Bronchial epithelial cell (primary cell): ENCODE results near the gene FHIT. TPM values are rescaled to one million over a fixed set of nuclear protein-coding genes. Genes with fewer than 3 reads are reported as not detected.

Experiments used
- DNase-seq: peaks from one replicate; pipeline ENCODE4 v3.0.0-alpha.2; 2010; ENCODE audit warnings: low read depth
- FAIRE-seq: peaks from 2 replicates; lab custom pipeline; 2011; peaks lifted over from hg19 to GRCh38; lab: Jason Lieb, UNC
- H3K27me3 ChIP-seq: 2 replicates; pipeline ENCODE4 v1.5.1; 2011; ENCODE audit warnings: low read length; ENCODE audit not compliant: control insufficient read depth, insufficient read depth
- H3K36me3 ChIP-seq: 2 replicates; pipeline ENCODE4 v1.5.1; 2011; ENCODE audit warnings: low read length; ENCODE audit not compliant: control insufficient read depth, insufficient read depth
- H3K4me3 ChIP-seq: 2 replicates; pipeline ENCODE4 v1.5.1; 2011; ENCODE audit warnings: mild to moderate bottlenecking, low read depth, low read length, control low read depth
- total RNA-seq: library from RNA; depleted of rRNA; stranded (reverse); fragments of >200 nt; gene quantifications from 2 replicates; pipeline ENCODE4 v1.2.1, GENCODE V29; 2014
- TF ChIP-seq, protein P1 (sequence below): IDR thresholded peaks from 2 replicates; pipeline ENCODE4 v1.5.1; 2011; ENCODE audit warnings: mild to moderate bottlenecking, moderate library complexity, low read length, control low read depth, inconsistent platforms; ENCODE audit not compliant: insufficient read depth, severe bottlenecking

The FHIT gene
- total RNA-seq, 1 donor from 2014 or later = 1.6 TPM

DNA sequence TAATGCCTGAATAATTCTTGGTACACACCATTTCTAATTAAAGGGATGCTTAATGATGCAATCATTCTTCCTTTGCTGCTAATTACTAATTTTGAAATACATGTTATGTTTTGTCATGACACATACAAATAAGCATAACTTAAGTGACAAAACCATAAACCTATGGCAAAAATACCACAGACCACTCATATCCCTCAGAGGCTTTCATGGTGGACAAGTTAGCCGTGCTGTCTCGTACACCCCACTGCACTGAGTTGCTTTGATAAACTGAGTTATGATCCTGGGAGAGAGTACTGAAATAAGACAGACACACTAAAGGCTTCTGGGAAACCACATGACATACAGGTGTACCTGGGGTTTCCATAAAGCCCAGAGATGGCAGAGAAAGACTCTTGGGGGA is 913.8 kb downstream of the FHIT start:
- DNase-seq (no peak), FAIRE-seq (no peak)
- Histone ChIP-seq H3K27me3 (no peaks in the 10 kb centered on the region), H3K4me3 (no peak overlapping the region), H3K36me3 (no peaks in the 10 kb centered on the region)
- TF ChIP-seq, protein P1, sequence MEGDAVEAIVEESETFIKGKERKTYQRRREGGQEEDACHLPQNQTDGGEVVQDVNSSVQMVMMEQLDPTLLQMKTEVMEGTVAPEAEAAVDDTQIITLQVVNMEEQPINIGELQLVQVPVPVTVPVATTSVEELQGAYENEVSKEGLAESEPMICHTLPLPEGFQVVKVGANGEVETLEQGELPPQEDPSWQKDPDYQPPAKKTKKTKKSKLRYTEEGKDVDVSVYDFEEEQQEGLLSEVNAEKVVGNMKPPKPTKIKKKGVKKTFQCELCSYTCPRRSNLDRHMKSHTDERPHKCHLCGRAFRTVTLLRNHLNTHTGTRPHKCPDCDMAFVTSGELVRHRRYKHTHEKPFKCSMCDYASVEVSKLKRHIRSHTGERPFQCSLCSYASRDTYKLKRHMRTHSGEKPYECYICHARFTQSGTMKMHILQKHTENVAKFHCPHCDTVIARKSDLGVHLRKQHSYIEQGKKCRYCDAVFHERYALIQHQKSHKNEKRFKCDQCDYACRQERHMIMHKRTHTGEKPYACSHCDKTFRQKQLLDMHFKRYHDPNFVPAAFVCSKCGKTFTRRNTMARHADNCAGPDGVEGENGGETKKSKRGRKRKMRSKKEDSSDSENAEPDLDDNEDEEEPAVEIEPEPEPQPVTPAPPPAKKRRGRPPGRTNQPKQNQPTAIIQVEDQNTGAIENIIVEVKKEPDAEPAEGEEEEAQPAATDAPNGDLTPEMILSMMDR = no peak

DNA sequence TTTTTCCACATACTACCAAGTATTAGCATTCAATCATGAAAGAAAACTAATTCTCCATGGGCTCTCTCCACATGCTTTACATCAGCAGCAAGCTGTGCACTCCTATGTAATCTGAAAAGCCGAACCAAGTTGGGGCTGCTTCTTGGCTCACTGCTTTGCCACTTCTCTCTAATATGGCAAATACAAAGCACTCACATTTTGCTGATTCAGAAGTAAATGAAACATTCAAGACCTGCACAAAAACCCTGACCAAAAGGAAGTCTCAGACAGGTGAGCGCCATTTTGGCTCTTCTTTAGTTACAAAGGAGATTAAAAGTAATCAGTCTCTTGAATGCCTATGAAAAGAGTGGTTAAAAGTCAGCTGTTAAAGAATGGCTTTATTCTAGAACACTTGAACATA is 915.2 kb downstream of the FHIT start:
- Histone ChIP-seq H3K36me3 (no peaks in the 10 kb centered on the region), H3K27me3 (no peaks in the 10 kb centered on the region), H3K4me3 (no peak overlapping the region)
- FAIRE-seq = no peak
- no peak for DNase-seq
- TF ChIP-seq, protein P1 = no peak

DNA sequence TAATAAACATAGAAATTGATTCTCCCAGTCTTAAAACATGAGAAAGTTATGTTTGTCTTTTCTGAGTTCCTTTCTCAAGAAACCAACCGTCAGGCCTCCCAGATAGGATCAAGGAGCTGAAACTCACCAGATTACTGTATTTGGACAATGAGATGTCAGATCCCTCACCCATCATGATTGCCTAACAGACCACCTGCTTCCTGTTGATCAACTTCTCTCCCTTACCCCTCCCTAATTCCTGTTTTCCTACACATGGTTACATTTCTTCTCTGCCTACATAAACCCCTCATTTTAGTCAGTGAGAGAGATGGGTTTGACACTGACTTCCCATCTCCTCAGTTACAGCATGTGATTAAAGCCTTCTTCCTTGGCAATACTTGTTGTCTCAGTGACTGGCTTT is 917.5 kb downstream of the FHIT start:
- Histone ChIP-seq H3K4me3 (no peak overlapping the region), H3K36me3 (no peaks in the 10 kb centered on the region), H3K27me3 (no peaks in the 10 kb centered on the region)
- DNase-seq = no peak
- TF ChIP-seq, protein P1 = no peak
- FAIRE-seq = no peak

DNA sequence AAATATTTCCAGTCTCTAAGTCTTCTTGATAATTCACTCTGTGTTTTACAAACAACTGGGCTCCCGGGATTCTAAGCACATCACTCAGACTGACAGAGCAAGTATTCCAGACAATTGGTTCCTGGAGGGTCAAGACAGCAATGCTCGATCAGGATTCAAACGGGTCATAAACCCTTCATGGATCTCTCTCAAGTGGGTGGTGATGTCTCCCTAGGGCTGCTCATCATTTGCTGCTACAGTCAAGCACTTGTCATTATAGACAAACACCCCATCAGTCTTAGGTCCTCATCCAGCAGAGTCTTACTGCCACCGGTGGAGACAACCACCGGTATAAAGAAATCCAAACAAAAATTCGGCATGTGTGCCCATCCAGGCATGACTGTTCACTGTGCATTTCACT is 921.1 kb downstream of the FHIT start:
- H3K27me3 ChIP-seq = no peaks in the 10 kb centered on the region
- TF ChIP-seq, protein P1 = no peak
- FAIRE-seq (no peak), DNase-seq (no peak)
- no peak overlapping the region for H3K4me3 ChIP-seq
- H3K36me3 ChIP-seq = no peaks in the 10 kb centered on the region

DNA sequence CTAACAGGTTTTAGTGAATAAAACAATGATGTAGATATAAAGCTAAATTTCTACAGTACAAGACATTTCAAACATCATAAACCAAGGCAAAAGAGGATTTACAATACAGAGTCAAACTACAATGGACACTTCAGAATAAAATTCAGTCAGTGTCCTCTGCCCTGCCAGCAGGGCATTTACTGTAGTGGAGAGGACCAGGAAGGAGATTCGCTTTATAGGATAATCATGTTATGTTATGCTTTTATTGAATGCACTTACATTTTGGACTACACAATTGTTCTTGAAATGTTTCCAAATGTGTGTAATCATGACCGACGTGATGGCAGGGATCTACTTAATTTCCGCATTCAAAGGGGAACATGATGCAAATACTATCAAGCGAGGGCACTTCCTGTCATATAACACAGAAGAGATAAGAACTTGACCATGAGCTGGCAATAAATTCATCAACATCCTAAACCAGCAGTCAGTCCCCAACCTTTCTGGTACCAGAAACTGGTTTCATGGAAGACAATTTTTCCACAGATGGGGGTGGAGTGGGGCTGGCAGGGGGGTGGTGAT is 925.6 kb downstream of the FHIT start:
- TF ChIP-seq, protein P1 = no peak
- Histone ChIP-seq H3K27me3 (no peaks in the 10 kb centered on the region), H3K4me3 (no peak overlapping the region), H3K36me3 (no peaks in the 10 kb centered on the region)
- FAIRE-seq (no peak), DNase-seq (no peak)

DNA sequence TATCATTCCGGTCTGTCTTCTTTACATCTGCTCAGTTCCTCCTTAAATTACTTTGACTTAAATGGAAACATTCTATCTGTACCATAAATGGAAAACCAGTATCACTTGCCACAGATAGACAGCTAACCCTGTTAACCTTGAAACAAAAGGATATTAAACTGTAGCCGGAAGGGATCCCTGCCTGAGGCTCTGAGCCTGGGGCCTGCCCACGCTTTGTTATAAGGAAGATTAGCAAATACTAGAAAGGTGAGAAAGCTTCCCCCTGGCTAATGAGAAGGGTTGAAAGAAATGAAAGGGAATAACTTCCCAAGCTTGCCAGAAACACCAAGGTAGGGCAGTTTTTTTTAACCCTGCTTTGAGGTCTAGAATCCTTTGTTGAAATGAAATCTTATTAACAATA is 927.6 kb downstream of the FHIT start:
- FAIRE-seq (no peak), DNase-seq (no peak)
- TF ChIP-seq, protein P1 = no peak
- no peaks in the 10 kb centered on the region for H3K36me3 ChIP-seq
- H3K27me3 ChIP-seq = no peaks in the 10 kb centered on the region
- H3K4me3 ChIP-seq = no peak overlapping the region
